GM12801 (cell line): ENCODE measurements around the gene SYT9.

ENCODE experiments used
- CTCF ChIP-seq: IDR thresholded peaks from one replicate; pipeline ENCODE4 v1.5.1; 2011; ENCODE audit warnings: control low read depth; ENCODE audit not compliant: insufficient read length; ENCODE audit errors: extremely low read depth

SYT9 gene

GRCh38 chr11:7341551-7341950 is 89.8 kb downstream of the SYT9 start:
- TF ChIP-seq CTCF: no peak

- TF ChIP-seq CTCF: no peak
These were observed 96.1 kb downstream of the SYT9 start for GRCh38 chr11:7347611-7348431.

- TF ChIP-seq CTCF: no peak
These were observed 97.0 kb downstream of the SYT9 start for GRCh38 chr11:7348432-7349304.

- TF ChIP-seq CTCF: no peak
These were observed 99.5 kb downstream of the SYT9 start for GRCh38 chr11:7351228-7351627.

GRCh38 chr11:7353100-7353499 is 101.4 kb downstream of the SYT9 start:
- TF ChIP-seq CTCF: no peak

- no peak for TF ChIP-seq CTCF
These were observed 113.0 kb downstream of the SYT9 start for GRCh38 chr11:7364660-7365059.

- TF ChIP-seq CTCF: no peak
These were observed 116.1 kb downstream of the SYT9 start for GRCh38 chr11:7367803-7368202.
